Measurements from ENCODE around the gene SFRP5. TPM values are rescaled to one million over a fixed set of nuclear protein-coding genes. Genes with fewer than 3 reads are reported as not detected.

Gene SFRP5
- total and polyA plus RNA-seq, 9 donors: 0.18 to 3.0 (median 0.41) TPM; not detected in 2

- Histone ChIP-seq H3K4me1 (ENCODE audit: insufficient read depth) (no peaks in the 10 kb centered on the region), H3K36me3 (no peaks in the 10 kb centered on the region), H3K27me3 (no peaks in the 10 kb centered on the region), H3K4me3 (no peak overlapping the region), H3K9me3 (no peaks in the 10 kb centered on the region), H3K27ac (no peak overlapping the region)
- intact Hi-C loops (cut with DNase I): loop anchor here (2.0 to 10.0 kb wide), 6 partner anchors 24 to 58 kb away; no protein-coding TSS in a partner anchor
- TF ChIP-seq POLR2A (IDR thresholded peaks at IDR 0.05): no peak
- TF ChIP-seq EP300 (IDR thresholded peaks at IDR 0.05): no peak
- TF ChIP-seq CTCF (IDR thresholded peaks at IDR 0.05): no peak
- WGBS, 3 donors: 77 to 81% (median 81%) methylated on average over 5 of the region's 5 CpGs
- no peak for DNase-seq
Measured at GRCh38 chr10:97733256-97733655, 38.5 kb downstream of the SFRP5 start.

- peak in 1 of 5 donors; percentile 1 for DNase-seq
- H3K4me1 ChIP-seq (ENCODE audit: insufficient read depth): no peaks in the 10 kb centered on the region
- H3K4me3 ChIP-seq: no peak overlapping the region
- intact Hi-C loops (cut with DNase I): loop anchor here (2.0 to 10.0 kb wide), 6 partner anchors 23 to 57 kb away; no protein-coding TSS in a partner anchor
- TF ChIP-seq EP300 (IDR thresholded peaks at IDR 0.05) (no peak), CTCF (IDR thresholded peaks at IDR 0.05) (no peak), POLR2A (IDR thresholded peaks at IDR 0.05) (no peak)
- no peak overlapping the region for H3K27ac ChIP-seq
- 70 to 75% (median 71%) methylated on average over 4 of the region's 4 CpGs for WGBS, 3 donors
- no peaks in the 10 kb centered on the region for H3K9me3 ChIP-seq
- H3K36me3 ChIP-seq: no peaks in the 10 kb centered on the region
- no peaks in the 10 kb centered on the region for H3K27me3 ChIP-seq
Measured at GRCh38 chr10:97732052-97732359, 39.8 kb downstream of the SFRP5 start.

- Histone ChIP-seq H3K4me3 (no peak overlapping the region), H3K27me3 (no peaks in the 10 kb centered on the region), H3K9me3 (no peaks in the 10 kb centered on the region), H3K36me3 (no peaks in the 10 kb centered on the region), H3K4me1 (ENCODE audit: insufficient read depth) (no peaks in the 10 kb centered on the region), H3K27ac (no peak overlapping the region)
- intact Hi-C loops (cut with DNase I): loop anchor here (2.0 to 10.0 kb wide), 6 partner anchors 23 to 57 kb away; no protein-coding TSS in a partner anchor
- TF ChIP-seq CTCF (IDR thresholded peaks at IDR 0.05) (peak; percentile 46 to 91 (median 90)), POLR2A (IDR thresholded peaks at IDR 0.05) (no peak)
- DNase-seq: peak; percentile 60 to 83 (median 65)
- WGBS, 3 donors: 55 to 61% (median 59%) methylated on average over 9 of the region's 9 CpGs
Measured at GRCh38 chr10:97731346-97732051, 40.3 kb downstream of the SFRP5 start.

- no peak for DNase-seq
- no peak for TF ChIP-seq EP300 (IDR thresholded peaks at IDR 0.05)
- TF ChIP-seq POLR2A (IDR thresholded peaks at IDR 0.05): no peak
- TF ChIP-seq CTCF (IDR thresholded peaks at IDR 0.05): no peak
- Histone ChIP-seq H3K27ac (no peak overlapping the region), H3K4me3 (no peak overlapping the region), H3K9me3 (no peaks in the 10 kb centered on the region), H3K36me3 (no peaks in the 10 kb centered on the region), H3K4me1 (ENCODE audit: insufficient read depth) (no peaks in the 10 kb centered on the region), H3K27me3 (no peaks in the 10 kb centered on the region)
- 91 to 96% (median 95%) methylated on average over 5 of the region's 5 CpGs for WGBS, 3 donors
- intact Hi-C loops (cut with DNase I): no loop called here
Measured at GRCh38 chr10:97729014-97729413, 42.8 kb downstream of the SFRP5 start.

Measured in ovary (tissue), 9 donors.